Neural progenitor cell (in vitro differentiated cells): Measurements from ENCODE around the gene DIAPH3.

Experiments used
- CTCF ChIP-seq: fragments of 200-600 bp; sonication (generic); IDR thresholded peaks from 2 replicates; pipeline ENCODE4 v1.5.1; 2017; ENCODE audit warnings: antibody characterized with exemption, mild to moderate bottlenecking
- EZH2 ChIP-seq: fragments of 200-600 bp; sonication (generic); IDR thresholded peaks from 2 replicates; pipeline ENCODE4 v1.6.1; 2017; ENCODE audit warnings: antibody characterized with exemption, mild to moderate bottlenecking, moderate library complexity

- TF ChIP-seq EZH2 (no peak), CTCF (no peak)
These were observed 273.7 kb downstream of the DIAPH3 start for GRCh38 chr13:59890054-59890453.
